ENCODE data around the gene BACE1. TPM values are rescaled to one million over a fixed set of nuclear protein-coding genes. Genes with fewer than 3 reads are reported as not detected.
A peak's percentile ranks its signal among the peaks of the same experiment; 100 is the strongest.
"Not testable (repeated sequence)": the region's sequence is repeated elsewhere in the genome, so short reads cannot be mapped to it uniquely, and the experiment has no call there.

BACE1 gene
- total RNA-seq, 1 donor from 2014 or later, result 4.2 TPM

DNA sequence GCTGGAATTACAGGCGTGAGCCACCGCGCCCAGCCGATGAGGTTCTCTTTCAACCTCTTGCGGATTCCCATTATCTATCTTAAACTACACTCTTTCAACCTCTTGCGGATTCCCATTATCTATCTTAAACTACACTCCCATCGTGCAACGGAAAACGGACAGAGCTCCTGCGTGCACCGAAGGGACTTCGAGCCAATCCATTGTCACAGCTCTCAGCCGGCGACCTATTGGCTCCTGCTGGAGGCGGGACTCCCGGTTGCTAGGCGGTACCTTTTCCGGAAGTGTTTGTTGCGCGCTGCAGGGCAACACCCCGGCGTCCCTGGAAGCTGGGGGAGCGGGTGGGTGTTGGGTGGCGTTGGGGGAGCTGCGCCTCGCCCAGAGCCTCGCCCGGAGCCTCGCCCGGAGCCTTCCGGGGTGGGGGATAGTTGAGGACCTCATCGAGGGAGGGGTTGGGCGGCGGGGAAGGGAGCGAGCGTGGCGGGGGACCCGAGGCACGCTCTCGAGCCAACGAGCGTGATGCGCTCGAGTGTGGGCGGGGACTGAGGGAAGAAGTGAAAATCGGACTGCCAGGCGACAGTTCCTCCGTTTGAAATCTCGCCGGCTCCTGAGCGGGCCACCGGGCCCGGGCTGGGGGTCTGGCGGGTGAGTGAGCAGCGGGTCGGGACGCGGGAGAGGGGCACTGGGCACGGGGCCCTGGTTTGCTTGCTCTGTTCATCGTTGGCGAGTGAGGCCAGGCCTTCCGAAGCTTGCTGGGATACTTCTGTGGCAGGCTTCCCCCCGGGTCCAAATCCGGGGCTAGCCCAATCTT, 11.7 kb upstream of the BACE1 start, which contains the start of gene CEP164:
TSS of gene CEP164 (plus strand) at position 288 of the 808 bp plus-strand sequence. CDS start 10,733 bp downstream, outside the sequence.
- no peak for TF ChIP-seq CTCF (IDR thresholded peaks at IDR 0.05; ENCODE audit: insufficient read depth, low read length, severe bottlenecking)
- DNase-seq (ENCODE audit: low read depth) (peak; percentile 92), FAIRE-seq (peak; percentile 86)
- Histone ChIP-seq H3K4me3 (ENCODE audit: low read depth, low read length) (peak within 1 kb of the TSS; percentile 78), H3K27me3 (ENCODE audit: control insufficient read depth, insufficient read depth, low read length) (no peaks in the 10 kb centered on the region), H3K36me3 (ENCODE audit: control insufficient read depth, insufficient read depth, low read length) (peaks cover 1% of the 10 kb centered on the region)

DNA sequence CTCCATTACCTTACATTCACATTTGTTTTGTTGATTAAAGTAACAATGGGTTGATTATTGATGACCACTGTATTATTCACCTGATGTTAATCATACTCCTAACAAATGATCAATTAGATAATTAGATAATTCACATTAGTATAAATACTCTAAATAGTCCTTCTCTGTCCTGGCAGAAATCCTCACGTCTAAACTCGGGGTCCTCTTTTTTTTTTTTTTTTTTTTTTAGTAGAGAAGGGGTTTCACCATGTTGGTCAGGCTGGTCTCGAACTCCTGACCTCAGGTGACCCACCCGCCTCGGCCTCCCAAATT, 11.2 kb upstream of the BACE1 start:
- not testable (repeated sequence) for H3K27me3 ChIP-seq (ENCODE audit: control insufficient read depth, insufficient read depth, low read length); DNase-seq (ENCODE audit: low read depth); H3K36me3 ChIP-seq (ENCODE audit: control insufficient read depth, insufficient read depth, low read length); FAIRE-seq
- H3K4me3 ChIP-seq (ENCODE audit: low read depth, low read length), result peak overlapping the region; percentile 78

GRCh38 chr11:117319214-117319840, 3.3 kb upstream of the BACE1 start:
- Histone ChIP-seq H3K36me3 (ENCODE audit: control insufficient read depth, insufficient read depth, low read length) (no peaks in the 10 kb centered on the region), H3K27me3 (ENCODE audit: control insufficient read depth, insufficient read depth, low read length) (no peaks in the 10 kb centered on the region), H3K4me3 (ENCODE audit: low read depth, low read length) (no peak overlapping the region)
- DNase-seq (ENCODE audit: low read depth) (no peak), FAIRE-seq (no peak)
- no peak for TF ChIP-seq CTCF (IDR thresholded peaks at IDR 0.05; ENCODE audit: insufficient read depth, low read length, severe bottlenecking)

DNA sequence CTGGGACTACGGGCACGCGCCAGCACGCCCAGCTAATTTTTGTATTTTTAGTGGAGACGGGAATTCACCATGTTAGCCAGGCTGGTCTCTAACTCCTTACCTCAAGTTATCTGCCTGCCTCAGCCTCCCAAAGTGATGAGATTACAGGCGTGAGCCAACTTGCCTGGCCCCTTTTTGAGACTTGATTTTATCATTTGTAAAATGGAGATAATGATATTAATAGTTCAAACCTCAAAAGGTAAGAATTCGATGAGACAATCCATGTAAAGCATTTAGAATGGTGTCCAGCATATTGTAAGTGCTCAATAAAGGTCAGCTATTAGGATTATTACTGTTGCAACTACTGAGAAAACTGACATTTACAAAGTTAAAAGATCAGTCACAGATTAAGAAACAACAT, 2.7 kb upstream of the BACE1 start:
- FAIRE-seq (no peak), DNase-seq (ENCODE audit: low read depth) (no peak)
- TF ChIP-seq CTCF (IDR thresholded peaks at IDR 0.05; ENCODE audit: insufficient read depth, low read length, severe bottlenecking), result no peak
- H3K4me3 ChIP-seq (ENCODE audit: low read depth, low read length), result no peak overlapping the region
- no peaks in the 10 kb centered on the region for H3K36me3 ChIP-seq (ENCODE audit: control insufficient read depth, insufficient read depth, low read length)
- no peaks in the 10 kb centered on the region for H3K27me3 ChIP-seq (ENCODE audit: control insufficient read depth, insufficient read depth, low read length)

- Histone ChIP-seq H3K4me3 (ENCODE audit: low read depth, low read length) (peak overlapping the region; percentile 63), H3K36me3 (ENCODE audit: control insufficient read depth, insufficient read depth, low read length) (no peaks in the 10 kb centered on the region), H3K27me3 (ENCODE audit: control insufficient read depth, insufficient read depth, low read length) (no peaks in the 10 kb centered on the region)
- TF ChIP-seq CTCF (IDR thresholded peaks at IDR 0.05; ENCODE audit: insufficient read depth, low read length, severe bottlenecking), result no peak
- DNase-seq (ENCODE audit: low read depth) (no peak), FAIRE-seq (no peak)
Observed at GRCh38 chr11:117315285-117316196, 515 bp downstream of the BACE1 start.

DNA sequence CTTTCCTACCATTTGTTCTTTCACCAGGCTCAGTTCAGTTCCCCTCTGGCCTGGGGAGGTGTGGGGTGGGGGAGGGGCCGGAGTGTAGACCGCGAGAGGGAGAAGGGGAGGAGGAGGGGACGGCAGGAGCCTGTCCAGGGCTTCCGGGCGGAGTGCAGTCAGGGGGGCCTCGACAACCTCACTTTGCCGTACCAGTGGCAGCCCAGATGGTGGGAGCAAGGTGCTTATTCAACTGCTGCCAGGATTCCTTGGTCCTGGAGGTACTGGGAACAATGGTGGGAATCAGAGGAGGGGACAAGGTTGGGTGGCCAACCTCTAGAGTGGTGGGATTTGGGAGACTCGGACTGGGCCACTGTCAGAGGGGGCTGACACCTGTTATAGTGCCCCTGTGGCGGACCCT, 1.2 kb downstream of the BACE1 start:
- Histone ChIP-seq H3K27me3 (ENCODE audit: control insufficient read depth, insufficient read depth, low read length) (no peaks in the 10 kb centered on the region), H3K4me3 (ENCODE audit: low read depth, low read length) (peak overlapping the region; percentile 63), H3K36me3 (ENCODE audit: control insufficient read depth, insufficient read depth, low read length) (no peaks in the 10 kb centered on the region)
- no peak for TF ChIP-seq CTCF (IDR thresholded peaks at IDR 0.05; ENCODE audit: insufficient read depth, low read length, severe bottlenecking)
- DNase-seq (ENCODE audit: low read depth), result no peak
- FAIRE-seq, result no peak
